ENCODE results near the gene LRRC49.

Gene LRRC49

DNA sequence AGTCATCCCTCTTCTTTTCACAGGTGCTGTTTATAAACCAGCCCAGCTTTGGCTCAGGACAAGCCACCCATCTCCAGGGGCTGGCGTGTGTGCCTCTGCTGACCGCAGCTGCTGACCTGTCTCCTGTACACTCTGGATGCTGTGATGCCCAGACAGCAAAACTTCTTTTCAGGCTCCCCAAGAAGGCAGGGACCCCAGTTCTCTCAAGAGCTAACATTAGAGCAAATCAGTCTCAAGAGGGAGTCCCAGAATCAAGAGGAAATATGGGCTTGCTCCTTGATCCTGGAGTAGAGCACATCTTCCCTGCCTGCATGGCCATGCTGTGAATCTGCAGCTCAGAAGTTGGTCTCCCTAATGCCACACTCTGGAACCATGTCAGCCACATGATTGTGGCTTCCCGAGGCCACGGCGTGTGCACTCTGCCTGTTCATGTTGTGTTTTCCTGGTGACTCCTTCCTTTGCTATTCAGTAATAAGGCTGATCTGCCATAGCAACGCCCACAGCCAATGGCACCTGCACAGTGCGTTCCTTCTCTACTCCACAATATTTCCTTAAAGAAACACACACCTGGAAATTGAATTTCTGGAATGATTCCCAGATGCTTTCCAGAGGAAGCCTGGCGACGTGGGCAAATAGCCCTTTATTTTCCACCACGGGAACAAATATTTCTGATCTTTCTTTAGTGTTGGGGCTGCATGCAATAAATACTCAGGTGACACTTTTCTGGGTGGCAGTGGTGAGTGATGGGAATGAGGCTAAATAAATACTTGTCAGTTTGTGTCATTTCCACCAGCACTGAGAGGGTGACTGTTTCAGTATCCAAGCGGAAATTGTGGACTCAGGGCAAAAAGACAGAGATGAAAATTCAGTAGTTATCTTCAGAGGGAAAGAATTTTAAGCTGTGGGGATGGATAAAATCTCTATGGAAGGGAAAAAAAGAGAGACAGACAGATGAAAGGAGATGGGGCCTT, 200.7 kb downstream of the LRRC49 start:
- no peak overlapping the region for H3K4me3 ChIP-seq (ENCODE audit: low read depth, low read length)
- peak; percentile 81 for DNase-seq (ENCODE audit: low read depth, low spot score)
- in situ Hi-C loops (cut with HindIII; ENCODE audit: low sequenced_read_pairs), result no loop called here
- no peak for TF ChIP-seq CTCF (IDR thresholded peaks at IDR 0.05; ENCODE audit: low read depth, low read length)

DNA sequence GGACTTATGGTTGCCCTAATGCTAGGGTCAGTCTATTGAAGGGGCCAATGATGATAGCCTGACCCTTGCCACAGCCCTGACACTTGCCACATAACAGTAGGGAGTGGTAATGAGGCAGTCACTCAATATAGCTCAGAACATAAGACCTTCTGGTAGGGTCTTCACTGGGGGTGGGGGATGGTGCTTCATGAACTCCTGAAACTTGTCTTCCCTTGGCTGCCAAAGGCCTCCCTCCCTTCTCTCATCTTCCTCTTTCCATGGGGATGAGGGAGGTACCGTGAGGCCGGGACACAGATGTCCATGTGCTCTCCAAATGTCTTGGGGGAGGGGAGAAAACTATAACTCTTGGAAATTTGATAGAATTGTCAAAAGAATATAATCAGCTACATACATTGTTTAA, 201.5 kb downstream of the LRRC49 start:
- no peak for TF ChIP-seq CTCF (IDR thresholded peaks at IDR 0.05; ENCODE audit: low read depth, low read length)
- no peak overlapping the region for H3K4me3 ChIP-seq (ENCODE audit: low read depth, low read length)
- DNase-seq (ENCODE audit: low read depth, low spot score), result no peak
- in situ Hi-C loops (cut with HindIII; ENCODE audit: low sequenced_read_pairs), result no loop called here

DNA sequence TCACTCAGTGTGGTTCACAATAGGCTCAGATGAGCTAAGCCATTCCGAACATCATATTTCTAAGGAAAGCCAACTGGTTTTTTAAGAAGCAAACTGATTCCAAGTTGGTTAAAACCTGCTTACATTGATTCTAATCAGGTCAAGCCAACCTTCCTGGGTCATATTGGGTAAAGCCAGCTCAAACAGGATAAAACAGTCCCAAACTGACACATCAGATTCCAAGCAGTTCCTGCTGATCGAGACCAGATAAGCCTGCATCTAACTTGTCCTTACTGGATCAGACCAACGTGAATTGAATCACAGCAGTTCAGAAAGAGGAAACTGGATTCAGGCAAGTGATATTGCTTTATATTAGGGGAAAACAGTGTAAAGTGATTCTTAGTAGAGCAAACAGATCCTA, 204.1 kb downstream of the LRRC49 start:
- in situ Hi-C loops (cut with HindIII; ENCODE audit: low sequenced_read_pairs), result no loop called here
- no peak overlapping the region for H3K4me3 ChIP-seq (ENCODE audit: low read depth, low read length)
- TF ChIP-seq CTCF (IDR thresholded peaks at IDR 0.05; ENCODE audit: low read depth, low read length), result no peak
- no peak for DNase-seq (ENCODE audit: low read depth, low spot score)

- no peak for DNase-seq (ENCODE audit: low read depth, low spot score)
- no peak overlapping the region for H3K4me3 ChIP-seq (ENCODE audit: low read depth, low read length)
- in situ Hi-C loops (cut with HindIII; ENCODE audit: low sequenced_read_pairs), result no loop called here
- TF ChIP-seq CTCF (IDR thresholded peaks at IDR 0.05; ENCODE audit: low read depth, low read length), result no peak
Observed at GRCh38 chr15:71097890-71098289, 205.3 kb downstream of the LRRC49 start.

GRCh38 chr15:71098920-71099319, 206.3 kb downstream of the LRRC49 start:
- TF ChIP-seq CTCF (IDR thresholded peaks at IDR 0.05; ENCODE audit: low read depth, low read length), result no peak
- H3K4me3 ChIP-seq (ENCODE audit: low read depth, low read length), result no peak overlapping the region
- in situ Hi-C loops (cut with HindIII; ENCODE audit: low sequenced_read_pairs), result no loop called here
- DNase-seq (ENCODE audit: low read depth, low spot score), result no peak
